ENCODE data around the gene GOLGA3. TPM values are rescaled to one million over a fixed set of nuclear protein-coding genes. Genes with fewer than 3 reads are reported as not detected.

The GOLGA3 gene
- total RNA-seq, 1 experiment from 2014 or later = 86.9 TPM

DNA sequence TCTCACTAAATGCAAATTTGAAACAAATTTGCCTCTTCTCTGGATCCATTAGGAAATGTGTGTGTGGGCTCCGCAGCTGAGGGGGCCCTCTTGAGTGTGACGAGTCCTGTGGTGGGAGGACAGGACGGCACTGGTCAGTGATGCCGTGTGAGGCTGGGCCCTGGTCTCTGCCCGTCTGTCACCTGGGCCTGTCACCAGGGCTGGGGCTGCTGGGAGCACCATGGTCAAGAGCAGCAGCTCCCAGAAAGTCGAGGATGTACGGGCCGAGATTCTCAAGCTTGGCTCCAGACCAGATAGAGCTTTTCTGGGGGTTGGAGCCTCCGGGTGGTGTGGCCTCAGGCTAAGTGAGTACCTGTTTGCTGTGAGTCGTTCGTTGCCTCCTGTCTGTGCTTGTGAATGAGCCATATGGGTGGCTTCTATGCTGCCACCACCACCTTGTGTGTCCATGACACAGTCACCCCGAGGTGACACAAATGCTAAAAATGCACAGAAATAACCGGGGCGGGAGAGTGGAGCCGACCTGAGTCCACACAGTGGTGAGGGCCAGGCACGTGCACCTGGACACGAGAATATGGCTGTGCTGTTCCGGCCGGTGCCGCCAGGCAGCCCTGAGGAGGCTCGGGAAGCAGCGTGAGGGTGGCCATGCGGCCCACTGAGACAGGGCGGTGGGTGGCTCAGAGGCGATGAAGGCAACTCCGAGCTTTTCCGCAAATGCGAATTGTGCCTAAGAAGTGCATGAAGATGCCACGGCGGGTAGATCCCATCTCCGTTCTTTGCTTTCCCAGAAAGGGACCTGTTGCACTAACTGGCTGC is 109.3 kb downstream of the GOLGA3 start:
- ChIA-PET POLR2A (ENCODE audit: unreplicated experiment) (no interaction called here), CTCF (no interaction called here)
- Histone ChIP-seq H3K27ac (ENCODE audit: low read length) (peak overlapping the region; percentile 52), H3K36me3 (ENCODE audit: low read depth, low read length) (peaks cover 57% of the 10 kb centered on the region), H3K9me3 (ENCODE audit: low read length) (no peaks in the 10 kb centered on the region), H4K20me1 (ENCODE audit: low read length) (peaks cover 35% of the 10 kb centered on the region), H3K4me2 (ENCODE audit: low read length) (no peak overlapping the region), H3K79me2 (ENCODE audit: low read length) (peaks cover 10% of the 10 kb centered on the region), H2AFZ (ENCODE audit: low read length) (no peak overlapping the region), H3F3A (ENCODE audit: low read length, unreplicated experiment) (peaks cover 7% of the 10 kb centered on the region), H3K9me2 (replicated peaks; ENCODE audit: low read length) (no peaks in the 10 kb centered on the region), H3K4me3 (ENCODE audit: low read length) (no peak overlapping the region), H3K4me1 (ENCODE audit: insufficient read depth, low read length) (peaks cover 11% of the 10 kb centered on the region), H3K9ac (ENCODE audit: low read length) (no peak overlapping the region), H3K27me3 (ENCODE audit: low read length) (no peaks in the 10 kb centered on the region)
- DNase-seq (peak; percentile 67), ATAC-seq (peak; percentile 67)
- TF ChIP-seq EZH2 (IDR thresholded peaks at IDR 0.05; ENCODE audit: low read length, unreplicated experiment) (no peak), CTCF (conservative IDR thresholded peaks at IDR 0.05; ENCODE audit: low read depth, low read length) (no peak), EZH2phosphoT487 (IDR thresholded peaks at IDR 0.05; ENCODE audit: borderline replicate concordance, low read length) (no peak)
- intact Hi-C loops (cut with micrococcal nuclease) = no loop called here
- BruUV-seq (replicated peaks) = no TSS peak

Other genes with a start within 250 kb of the GOLGA3 start
- not detected in 2 replicates for gene LRCOL1, start 218.3 kb downstream of the GOLGA3 start, total RNA-seq (2014; rRNA removed)
- not detected in 2 replicates for gene P2RX2, start 210.1 kb downstream of the GOLGA3 start, total RNA-seq (2014; rRNA removed)
- 91.7 and 96.1 TPM in 2 replicates for gene POLE, start 141.5 kb downstream of the GOLGA3 start, total RNA-seq (2014; rRNA removed)
- gene PXMP2, start 141.3 kb downstream of the GOLGA3 start, total RNA-seq (2014; rRNA removed) = 38.6 and 42.7 TPM in 2 replicates
- 135 and 158 TPM in 2 replicates for gene PGAM5, start 118.0 kb downstream of the GOLGA3 start, total RNA-seq (2014; rRNA removed)
- 85.2 and 85.9 TPM in 2 replicates for gene ANKLE2, start 67.0 kb downstream of the GOLGA3 start, total RNA-seq (2014; rRNA removed)
- gene CHFR, start 58.7 kb upstream of the GOLGA3 start, total RNA-seq (2014; rRNA removed) = 23.3 and 25.8 TPM in 2 replicates
- 5.9 and 8.6 TPM in 2 replicates for gene ZNF605, start 127.4 kb upstream of the GOLGA3 start, total RNA-seq (2014; rRNA removed)
- gene ZNF26, start 157.5 kb upstream of the GOLGA3 start, total RNA-seq (2014; rRNA removed) = 30.2 and 39.2 TPM in 2 replicates
- gene ZNF84, start 208.6 kb upstream of the GOLGA3 start, total RNA-seq (2014; rRNA removed) = 3.2 and 12.9 TPM in 2 replicates